ENCODE results near the gene ERF. TPM values are rescaled to one million over a fixed set of nuclear protein-coding genes. Genes with fewer than 3 reads are reported as not detected.

The ERF gene
- total RNA-seq, 2 donors from 2014 or later = 106 to 138 TPM

- no peaks in the 10 kb centered on the region for H3K9me3 Mint-ChIP-seq
- H3K27ac Mint-ChIP-seq = no peak overlapping the region
- no peak for TF ChIP-seq CTCF (conservative IDR thresholded peaks at IDR 0.05)
- 94 to 96% methylated on average over 11 to 15 of the region's 15 CpGs for WGBS, 2 experiments (ENCODE audit: insufficient coverage in 1 of 2, insufficient read length in 1 of 2)
- H3K36me3 Mint-ChIP-seq (ENCODE audit: low read depth) = peaks cover 15% of the 10 kb centered on the region
- H3K27me3 Mint-ChIP-seq (ENCODE audit: insufficient read depth) = no peaks in the 10 kb centered on the region
- no peak for DNase-seq
- Histone ChIP-seq H3K36me3 (ENCODE audit: control insufficient read depth, insufficient read depth, low read length) (peaks cover 15% of the 10 kb centered on the region), H3K4me1 (ENCODE audit: control insufficient read depth, insufficient read depth, low read length) (no peaks in the 10 kb centered on the region), H3K9me3 (ENCODE audit: control insufficient read depth, low read length) (no peaks in the 10 kb centered on the region), H3K4me3 (ENCODE audit: low read length) (no peak overlapping the region), H3K27ac (ENCODE audit: low read depth, low read length) (no peak overlapping the region), H3K9ac (ENCODE audit: extremely low read depth, low read length, poor library complexity, severe bottlenecking) (no peak overlapping the region), H3K27me3 (ENCODE audit: control insufficient read depth, insufficient read depth, low read length, poor library complexity, severe bottlenecking) (no peaks in the 10 kb centered on the region)
- H3K4me3 Mint-ChIP-seq = no peak overlapping the region
- H3K4me1 Mint-ChIP-seq = peaks cover 15% of the 10 kb centered on the region
Measured at GRCh38 chr19:42250183-42250665, 4.7 kb downstream of the ERF start.

GRCh38 chr19:42249769-42250168 lies 5.2 kb downstream of the ERF start:
- Mint-ChIP-seq H3K36me3 (ENCODE audit: low read depth) (peaks cover 15% of the 10 kb centered on the region), H3K4me3 (no peak overlapping the region), H3K4me1 (peaks cover 18% of the 10 kb centered on the region), H3K27me3 (ENCODE audit: insufficient read depth) (no peaks in the 10 kb centered on the region), H3K9me3 (no peaks in the 10 kb centered on the region), H3K27ac (no peak overlapping the region)
- Histone ChIP-seq H3K4me1 (ENCODE audit: control insufficient read depth, insufficient read depth, low read length) (no peaks in the 10 kb centered on the region), H3K36me3 (ENCODE audit: control insufficient read depth, insufficient read depth, low read length) (peaks cover 15% of the 10 kb centered on the region), H3K27ac (ENCODE audit: low read depth, low read length) (no peak overlapping the region), H3K9ac (ENCODE audit: extremely low read depth, low read length, poor library complexity, severe bottlenecking) (no peak overlapping the region), H3K4me3 (ENCODE audit: low read length) (no peak overlapping the region), H3K9me3 (ENCODE audit: control insufficient read depth, low read length) (no peaks in the 10 kb centered on the region), H3K27me3 (ENCODE audit: control insufficient read depth, insufficient read depth, low read length, poor library complexity, severe bottlenecking) (no peaks in the 10 kb centered on the region)
- DNase-seq = no peak
- 93 to 95% methylated on average over 6 of the region's 6 CpGs for WGBS, 2 experiments (ENCODE audit: insufficient coverage in 1 of 2, insufficient read length in 1 of 2)
- TF ChIP-seq CTCF (conservative IDR thresholded peaks at IDR 0.05) = no peak

- Histone ChIP-seq H3K4me3 (ENCODE audit: low read length) (no peak overlapping the region), H3K9me3 (ENCODE audit: control insufficient read depth, low read length) (no peaks in the 10 kb centered on the region), H3K27ac (ENCODE audit: low read depth, low read length) (no peak overlapping the region), H3K4me1 (ENCODE audit: control insufficient read depth, insufficient read depth, low read length) (no peaks in the 10 kb centered on the region), H3K27me3 (ENCODE audit: control insufficient read depth, insufficient read depth, low read length, poor library complexity, severe bottlenecking) (no peaks in the 10 kb centered on the region), H3K36me3 (ENCODE audit: control insufficient read depth, insufficient read depth, low read length) (peaks cover 15% of the 10 kb centered on the region), H3K9ac (ENCODE audit: extremely low read depth, low read length, poor library complexity, severe bottlenecking) (no peak overlapping the region)
- H3K4me1 Mint-ChIP-seq = peaks cover 20% of the 10 kb centered on the region
- H3K36me3 Mint-ChIP-seq (ENCODE audit: low read depth) = peaks cover 15% of the 10 kb centered on the region
- no peaks in the 10 kb centered on the region for H3K27me3 Mint-ChIP-seq (ENCODE audit: insufficient read depth)
- no peak for DNase-seq
- H3K4me3 Mint-ChIP-seq = no peak overlapping the region
- H3K9me3 Mint-ChIP-seq = no peaks in the 10 kb centered on the region
- no peak for TF ChIP-seq CTCF (conservative IDR thresholded peaks at IDR 0.05)
- 95 to 100% methylated on average over 8 to 36 of the region's 36 CpGs for WGBS, 2 experiments (ENCODE audit: insufficient coverage in 1 of 2, insufficient read length in 1 of 2)
- H3K27ac Mint-ChIP-seq = no peak overlapping the region
Measured at GRCh38 chr19:42249149-42249750, 5.7 kb downstream of the ERF start.

All from endodermal cell (in vitro differentiated cells).